ENCODE data around the gene CRNN.

Gene CRNN

GRCh38 chr1:152359906-152360305 is 54.2 kb downstream of the CRNN start, which contains the start of gene FLG2:
TSS of gene FLG2 (minus strand) at chr1:152360006. CDS start at chr1:152358884, 1,122 bp downstream.
- H3K4me3 ChIP-seq (replicated peaks; ENCODE audit: low read depth, low read length) = no peak within 1 kb of the TSS
- TF ChIP-seq, protein P1, sequence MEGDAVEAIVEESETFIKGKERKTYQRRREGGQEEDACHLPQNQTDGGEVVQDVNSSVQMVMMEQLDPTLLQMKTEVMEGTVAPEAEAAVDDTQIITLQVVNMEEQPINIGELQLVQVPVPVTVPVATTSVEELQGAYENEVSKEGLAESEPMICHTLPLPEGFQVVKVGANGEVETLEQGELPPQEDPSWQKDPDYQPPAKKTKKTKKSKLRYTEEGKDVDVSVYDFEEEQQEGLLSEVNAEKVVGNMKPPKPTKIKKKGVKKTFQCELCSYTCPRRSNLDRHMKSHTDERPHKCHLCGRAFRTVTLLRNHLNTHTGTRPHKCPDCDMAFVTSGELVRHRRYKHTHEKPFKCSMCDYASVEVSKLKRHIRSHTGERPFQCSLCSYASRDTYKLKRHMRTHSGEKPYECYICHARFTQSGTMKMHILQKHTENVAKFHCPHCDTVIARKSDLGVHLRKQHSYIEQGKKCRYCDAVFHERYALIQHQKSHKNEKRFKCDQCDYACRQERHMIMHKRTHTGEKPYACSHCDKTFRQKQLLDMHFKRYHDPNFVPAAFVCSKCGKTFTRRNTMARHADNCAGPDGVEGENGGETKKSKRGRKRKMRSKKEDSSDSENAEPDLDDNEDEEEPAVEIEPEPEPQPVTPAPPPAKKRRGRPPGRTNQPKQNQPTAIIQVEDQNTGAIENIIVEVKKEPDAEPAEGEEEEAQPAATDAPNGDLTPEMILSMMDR (IDR thresholded peaks at IDR 0.05; ENCODE audit: low read depth, low read length, missing control alignments) = no peak
- no peak for DNase-seq (ENCODE audit: extremely low read depth, low read depth)
